ENCODE results near the gene CPNE2. TPM values are rescaled to one million over a fixed set of nuclear protein-coding genes. Genes with fewer than 3 reads are reported as not detected.
"Not testable (repeated sequence)": the region's sequence is repeated elsewhere in the genome, so short reads cannot be mapped to it uniquely, and the experiment has no call there.

The CPNE2 gene
- total RNA-seq, 3 donors from 2014 or later (not counting 1 experiment from before 2014, with no cell fraction given): 2.0 to 2.6 (median 2.4) TPM

GRCh38 chr16:57105184-57105583 lies 12.8 kb downstream of the CPNE2 start:
- Mint-ChIP-seq H3K9me3 (no peaks in the 10 kb centered on the region), H3K4me3 (no peak overlapping the region)

GRCh38 chr16:57106767-57107166 lies 14.4 kb downstream of the CPNE2 start:
- Mint-ChIP-seq H3K9me3 (no peaks in the 10 kb centered on the region), H3K36me3 (no peaks in the 10 kb centered on the region), H3K4me1 (peaks cover 15% of the 10 kb centered on the region in 2 donors), H3K27ac (no peak overlapping the region), H3K27me3 (ENCODE audit: low read depth in 2 of 2) (peaks cover 0 to 2% of the 10 kb centered on the region in 2 donors), H3K4me3 (no peak overlapping the region)
- H3K4me3 ChIP-seq (ENCODE audit: low read length): no peak overlapping the region
- no peaks in the 10 kb centered on the region for H3K9me3 ChIP-seq (ENCODE audit: control insufficient read depth, insufficient read depth, low read length)
- no peak for TF ChIP-seq CTCF (IDR thresholded peaks at IDR 0.05)
- no peak overlapping the region for H3K27ac ChIP-seq (ENCODE audit: low read length)
- ATAC-seq (no peak), DNase-seq (no peak)
- peaks cover 18% of the 10 kb centered on the region for H3K4me1 ChIP-seq (ENCODE audit: control insufficient read depth, insufficient read depth, low read length)
- intact Hi-C loops (cut with micrococcal nuclease): no loop called here
- WGBS (ENCODE audit: insufficient coverage): 96% methylated on average over 2 of the region's 2 CpGs
- H3K36me3 ChIP-seq (ENCODE audit: control insufficient read depth, insufficient read depth, low read length): no peaks in the 10 kb centered on the region
- no peaks in the 10 kb centered on the region for H3K27me3 ChIP-seq (ENCODE audit: control insufficient read depth, insufficient read depth, low read length)

More at GRCh38 chr16:57105184-57105583, 12.8 kb downstream of the CPNE2 start:
- no peaks in the 10 kb centered on the region for H3K36me3 ChIP-seq (ENCODE audit: control insufficient read depth, insufficient read depth, low read length)
- no peaks in the 10 kb centered on the region for H3K27me3 ChIP-seq (ENCODE audit: control insufficient read depth, insufficient read depth, low read length)
- H3K9me3 ChIP-seq (ENCODE audit: control insufficient read depth, insufficient read depth, low read length): no peaks in the 10 kb centered on the region
- no peak for TF ChIP-seq CTCF (IDR thresholded peaks at IDR 0.05)
- no peak overlapping the region for H3K4me3 ChIP-seq (ENCODE audit: low read length)
- ATAC-seq (no peak), DNase-seq (no peak)
- no peak overlapping the region for H3K27ac Mint-ChIP-seq
- H3K27me3 Mint-ChIP-seq (ENCODE audit: low read depth in 2 of 2): peaks cover 0 to 2% of the 10 kb centered on the region in 2 donors
- intact Hi-C loops (cut with micrococcal nuclease): no loop called here
- H3K4me1 Mint-ChIP-seq: peaks cover 15 to 16% of the 10 kb centered on the region in 2 donors
- 95% methylated on average over 7 of the region's 7 CpGs for WGBS (ENCODE audit: insufficient coverage)
- peaks cover 18% of the 10 kb centered on the region for H3K4me1 ChIP-seq (ENCODE audit: control insufficient read depth, insufficient read depth, low read length)
- H3K36me3 Mint-ChIP-seq: no peaks in the 10 kb centered on the region
- H3K27ac ChIP-seq (ENCODE audit: low read length): no peak overlapping the region

GRCh38 chr16:57107321-57107922 lies 15.0 kb downstream of the CPNE2 start:
- no peaks in the 10 kb centered on the region for H3K36me3 Mint-ChIP-seq
- peaks cover 0 to 2% of the 10 kb centered on the region in 2 donors for H3K27me3 Mint-ChIP-seq (ENCODE audit: low read depth in 2 of 2)
- DNase-seq (no peak), ATAC-seq (no peak)
- Histone ChIP-seq H3K4me1 (ENCODE audit: control insufficient read depth, insufficient read depth, low read length) (peaks cover 18% of the 10 kb centered on the region), H3K27me3 (ENCODE audit: control insufficient read depth, insufficient read depth, low read length) (no peaks in the 10 kb centered on the region), H3K27ac (ENCODE audit: low read length) (no peak overlapping the region), H3K9me3 (ENCODE audit: control insufficient read depth, insufficient read depth, low read length) (no peaks in the 10 kb centered on the region), H3K4me3 (ENCODE audit: low read length) (no peak overlapping the region), H3K36me3 (ENCODE audit: control insufficient read depth, insufficient read depth, low read length) (no peaks in the 10 kb centered on the region)
- peaks cover 15% of the 10 kb centered on the region in 2 donors for H3K4me1 Mint-ChIP-seq
- intact Hi-C loops (cut with micrococcal nuclease): no loop called here
- H3K27ac Mint-ChIP-seq: no peak overlapping the region
- WGBS (ENCODE audit: insufficient coverage): 92% methylated on average over 9 of the region's 9 CpGs
- H3K9me3 Mint-ChIP-seq: no peaks in the 10 kb centered on the region
- H3K4me3 Mint-ChIP-seq: no peak overlapping the region
- no peak for TF ChIP-seq CTCF (IDR thresholded peaks at IDR 0.05)

GRCh38 chr16:57108432-57108831 lies 16.0 kb downstream of the CPNE2 start:
- Histone ChIP-seq H3K9me3 (ENCODE audit: control insufficient read depth, insufficient read depth, low read length) (no peaks in the 10 kb centered on the region), H3K4me3 (ENCODE audit: low read length) (no peak overlapping the region), H3K27ac (ENCODE audit: low read length) (no peak overlapping the region), H3K4me1 (ENCODE audit: control insufficient read depth, insufficient read depth, low read length) (peaks cover 18% of the 10 kb centered on the region), H3K36me3 (ENCODE audit: control insufficient read depth, insufficient read depth, low read length) (no peaks in the 10 kb centered on the region), H3K27me3 (ENCODE audit: control insufficient read depth, insufficient read depth, low read length) (no peaks in the 10 kb centered on the region)
- no peak for TF ChIP-seq CTCF (IDR thresholded peaks at IDR 0.05)
- DNase-seq: no peak
- Mint-ChIP-seq H3K4me1 (peaks cover 15% of the 10 kb centered on the region in 2 donors), H3K27ac (no peak overlapping the region), H3K27me3 (ENCODE audit: low read depth in 2 of 2) (peaks cover 0 to 2% of the 10 kb centered on the region in 2 donors), H3K9me3 (no peaks in the 10 kb centered on the region), H3K4me3 (no peak overlapping the region), H3K36me3 (no peaks in the 10 kb centered on the region)
- WGBS (ENCODE audit: insufficient coverage): 62% methylated on average over 1 of the region's 1 CpG
- no peak for ATAC-seq
- intact Hi-C loops (cut with micrococcal nuclease): no loop called here

- H3K9me3 Mint-ChIP-seq; H3K36me3 Mint-ChIP-seq; intact Hi-C loops (cut with micrococcal nuclease); H3K4me3 Mint-ChIP-seq; H3K27ac ChIP-seq (ENCODE audit: low read length); ATAC-seq; DNase-seq; H3K9me3 ChIP-seq (ENCODE audit: control insufficient read depth, insufficient read depth, low read length); H3K27me3 Mint-ChIP-seq (ENCODE audit: low read depth in 2 of 2); H3K27me3 ChIP-seq (ENCODE audit: control insufficient read depth, insufficient read depth, low read length); H3K27ac Mint-ChIP-seq; H3K4me3 ChIP-seq (ENCODE audit: low read length); H3K36me3 ChIP-seq (ENCODE audit: control insufficient read depth, insufficient read depth, low read length): not testable (repeated sequence)
- WGBS (ENCODE audit: insufficient coverage): 77% methylated on average over 10 of the region's 10 CpGs
- peaks cover 14% of the 10 kb centered on the region for H3K4me1 ChIP-seq (ENCODE audit: control insufficient read depth, insufficient read depth, low read length)
- H3K4me1 Mint-ChIP-seq: peaks cover 12% of the 10 kb centered on the region in 2 donors
These were observed 17.1 kb downstream of the CPNE2 start for GRCh38 chr16:57109259-57110105.
